Spleen (tissue), 11 donors: Measurements from ENCODE around the gene GSN. TPM values are rescaled to one million over a fixed set of nuclear protein-coding genes. Genes with fewer than 3 reads are reported as not detected.

Experiments used
- DNase-seq: peaks from one replicate; pipeline ENCODE4 v3.0.0-alpha.2; 2020
- H3K27ac ChIP-seq, 8 donors: fragments of 200-600 bp; sonication (generic) in 7 of 8; 1 replicate in 4 of 8; 2 replicates in 4 of 8; pipeline versions ENCODE4 v1.5.0 to v1.8.0; 2016 to 2021; ENCODE audit warnings: inconsistent platforms in 4 of 8, mild to moderate bottlenecking in 4 of 8, moderate library complexity in 1 of 8
- H3K27me3 ChIP-seq, 7 donors: fragments of 200-600 bp; sonication (generic) in 6 of 7; replicated peaks in 1 of 7; 1 replicate in 4 of 7; 2 replicates in 3 of 7; pipeline versions ENCODE4 v1.5.0 to v1.8.0; 2016 to 2021; ENCODE audit warnings: inconsistent platforms in 3 of 7, mild to moderate bottlenecking in 1 of 7
- H3K36me3 ChIP-seq, 6 donors: fragments of 200-600 bp; sonication (generic) in 5 of 6; 1 replicate in 4 of 6; 2 replicates in 2 of 6; pipeline versions ENCODE4 v1.5.0 to v1.8.0; 2016 to 2021; ENCODE audit warnings: inconsistent platforms in 2 of 6
- H3K4me1 ChIP-seq, 6 donors: fragments of 200-600 bp; sonication (generic) in 5 of 6; 1 replicate in 3 of 6; 2 replicates in 3 of 6; pipeline versions ENCODE4 v1.5.0 to v1.8.0; 2016 to 2021; ENCODE audit warnings: inconsistent platforms in 3 of 6
- H3K4me3 ChIP-seq, 8 donors: fragments of 200-600 bp; sonication (generic) in 7 of 8; 1 replicate in 4 of 8; 2 replicates in 4 of 8; pipeline versions ENCODE4 v1.5.0 to v1.8.0; 2016 to 2021; ENCODE audit warnings: inconsistent platforms in 4 of 8, mild to moderate bottlenecking in 4 of 8, moderate library complexity in 2 of 8
- H3K9me3 ChIP-seq, 8 donors: fragments of 200-600 bp; sonication (generic) in 7 of 8; 1 replicate in 4 of 8; 2 replicates in 4 of 8; pipeline versions ENCODE4 v1.5.0 to v1.8.0; 2016 to 2021; ENCODE audit warnings: inconsistent platforms in 4 of 8
- POLR2A ChIP-seq, 3 donors: fragments of 450-650 bp; IDR thresholded peaks; one replicate each; pipeline ENCODE4 v1.5.1; 2017; ENCODE audit warnings: antibody characterized with exemption in 3 of 3, mild to moderate bottlenecking in 1 of 3
- POLR2AphosphoS5 ChIP-seq, 3 donors: sonication (generic); formaldehyde crosslinking; IDR thresholded peaks; one replicate each; pipeline ENCODE4 v1.5.1; 2017; ENCODE audit warnings: antibody characterized with exemption in 3 of 3
- WGBS, 5 donors: extraction: QIAGEN DNeasy Blood & Tissue Kit in 3 of 5; methylation state at CpG; one replicate each; pipeline versions ENCODE4 v1.1.5 to v1.1.7; 2013 to 2018; 5-methylcytosine and 5-hydroxymethylcytosine counted together
- intact Hi-C: fragments of 100-400 bp; cut with DNase I; formaldehyde crosslinking; loops from one replicate; pipeline ENCODE4 v1.15.0; 2023; ENCODE audit warnings: low total_unique reads
- polyA plus RNA-seq, 3 donors: library from polyadenylated mRNA; stranded (reverse); fragments of 200-250 nt; gene quantifications; one replicate each; pipeline ENCODE4 v1.2.1, GENCODE V29; 2013
- total RNA-seq, 7 donors: library from RNA; depleted of rRNA in 3 of 7; stranded (reverse); fragments of >200 nt in 3 of 7; fragmentation: NEBNext Ultra II Directional in 4 of 7; extraction: Animal tissue kit (Norgen Biotek cat#: 25700) in 4 of 7; gene quantifications; one replicate each; pipeline versions ENCODE4 v1.1.0 to v1.2.1, GENCODE V29; 2016 to 2021
- TF ChIP-seq, protein P1 (sequence below), 11 experiments: fragments of 200-600 bp in 7 of 11; fragments of 450-650 bp in 4 of 11; sonication (generic) in 4 of 11; IDR thresholded peaks in 8 of 11; conservative IDR thresholded peaks in 3 of 11; 1 replicate in 7 of 11; 2 replicates in 4 of 11; pipeline versions ENCODE4 v1.4.0 to v1.8.0; 2016 to 2021; ENCODE audit warnings: antibody characterized with exemption in 11 of 11, inconsistent platforms in 4 of 11, mild to moderate bottlenecking in 1 of 11
- donor health status: healthy with polysubstance abuse.
- donor health status: DM: no; HTN: no; CAD: no; lungs with moderate emphysema.
- donor health status: DM: no; HTN: no; CAD: no.
- donor health status: Bipolar disorder and iron deficiency.
- donor health status: healthy.
- donor health status: DM: no; HTN: no; CAD: no.
- donor health status: DM: yes; HTN: yes; CAD: no.

GSN gene
- total and polyA plus RNA-seq, 10 donors = 115 to 432 (median 227) TPM

DNA sequence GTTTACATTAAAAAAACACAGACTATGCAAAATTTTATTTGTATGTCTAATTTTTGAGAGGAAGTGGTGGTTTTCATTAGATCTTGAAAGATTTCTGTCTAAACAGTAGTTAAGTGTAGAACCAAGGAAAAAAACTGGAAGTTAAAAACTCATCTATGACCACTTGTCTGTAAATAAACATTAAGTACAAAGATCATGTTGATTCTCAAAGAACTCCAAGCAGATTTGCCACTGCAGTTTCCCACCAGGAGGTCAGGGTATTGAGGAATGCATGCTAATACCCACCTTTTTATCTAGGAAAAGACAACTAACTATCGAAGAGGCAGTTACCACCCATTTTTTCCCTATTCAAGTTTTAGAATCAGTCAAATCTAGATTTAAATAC lies 100.2 kb downstream of the GSN start:
- H3K36me3 ChIP-seq = peaks cover 0 to 20% (median 0%) of the 10 kb centered on the region in 6 donors
- no peaks in the 10 kb centered on the region for H3K27me3 ChIP-seq
- 32 to 56% (median 43%) methylated on average over 1 of the region's 1 CpG for WGBS, 5 donors
- peaks cover 21 to 93% (median 78%) of the 10 kb centered on the region in 6 donors for H3K4me1 ChIP-seq
- DNase-seq = no peak
- intact Hi-C loops = no loop called here
- peak overlapping the region; percentile 92 to 97 (median 96) for H3K27ac ChIP-seq
- TF ChIP-seq POLR2A (IDR thresholded peaks at IDR 0.05) = no peak
- TF ChIP-seq, protein P1, sequence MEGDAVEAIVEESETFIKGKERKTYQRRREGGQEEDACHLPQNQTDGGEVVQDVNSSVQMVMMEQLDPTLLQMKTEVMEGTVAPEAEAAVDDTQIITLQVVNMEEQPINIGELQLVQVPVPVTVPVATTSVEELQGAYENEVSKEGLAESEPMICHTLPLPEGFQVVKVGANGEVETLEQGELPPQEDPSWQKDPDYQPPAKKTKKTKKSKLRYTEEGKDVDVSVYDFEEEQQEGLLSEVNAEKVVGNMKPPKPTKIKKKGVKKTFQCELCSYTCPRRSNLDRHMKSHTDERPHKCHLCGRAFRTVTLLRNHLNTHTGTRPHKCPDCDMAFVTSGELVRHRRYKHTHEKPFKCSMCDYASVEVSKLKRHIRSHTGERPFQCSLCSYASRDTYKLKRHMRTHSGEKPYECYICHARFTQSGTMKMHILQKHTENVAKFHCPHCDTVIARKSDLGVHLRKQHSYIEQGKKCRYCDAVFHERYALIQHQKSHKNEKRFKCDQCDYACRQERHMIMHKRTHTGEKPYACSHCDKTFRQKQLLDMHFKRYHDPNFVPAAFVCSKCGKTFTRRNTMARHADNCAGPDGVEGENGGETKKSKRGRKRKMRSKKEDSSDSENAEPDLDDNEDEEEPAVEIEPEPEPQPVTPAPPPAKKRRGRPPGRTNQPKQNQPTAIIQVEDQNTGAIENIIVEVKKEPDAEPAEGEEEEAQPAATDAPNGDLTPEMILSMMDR (IDR thresholded peaks at IDR 0.05 in 8 of 11, conservative IDR thresholded peaks at IDR 0.05 in 3 of 11) = no peak
- no peak for TF ChIP-seq POLR2AphosphoS5 (IDR thresholded peaks at IDR 0.05)
- H3K9me3 ChIP-seq = no peaks in the 10 kb centered on the region
- peak overlapping the region; percentile 67 to 94 (median 80) for H3K4me3 ChIP-seq

DNA sequence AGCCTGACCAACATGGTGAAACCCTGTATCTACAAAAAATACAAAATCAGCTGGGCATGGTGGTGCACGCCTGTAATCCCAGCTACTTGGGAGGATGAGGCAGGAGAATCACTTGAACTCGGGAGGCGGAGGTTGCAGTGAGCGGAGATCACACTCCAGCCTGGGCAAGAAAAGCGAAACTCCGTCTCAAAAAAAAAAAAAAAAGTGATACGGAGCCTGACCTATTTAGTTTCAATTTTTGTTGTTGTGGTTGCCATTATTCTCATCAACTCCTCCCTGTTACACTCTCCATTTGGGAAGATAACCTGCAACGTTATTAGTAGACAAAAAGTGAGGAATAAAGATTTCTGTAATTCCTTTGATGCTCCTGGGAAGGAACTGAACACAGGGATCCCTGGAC lies 100.8 kb downstream of the GSN start:
- Histone ChIP-seq H3K4me3 (peak overlapping the region; percentile 67 to 94 (median 80)), H3K27me3 (no peaks in the 10 kb centered on the region), H3K27ac (peak overlapping the region; percentile 92 to 97 (median 96)), H3K4me1 (peaks cover 16 to 93% (median 76%) of the 10 kb centered on the region in 6 donors), H3K36me3 (peaks cover 0 to 20% (median 0%) of the 10 kb centered on the region in 6 donors), H3K9me3 (no peaks in the 10 kb centered on the region)
- TF ChIP-seq POLR2A (IDR thresholded peaks at IDR 0.05) (no peak), POLR2AphosphoS5 (IDR thresholded peaks at IDR 0.05) (peak in 2 of 3 donors; percentile 28 to 29)
- TF ChIP-seq, protein P1 (IDR thresholded peaks at IDR 0.05 in 8 of 11, conservative IDR thresholded peaks at IDR 0.05 in 3 of 11) = no peak
- 15 to 28% (median 18%) methylated on average over 8 of the region's 8 CpGs for WGBS, 5 donors
- DNase-seq = peak; percentile 39
- intact Hi-C loops = no loop called here

DNA sequence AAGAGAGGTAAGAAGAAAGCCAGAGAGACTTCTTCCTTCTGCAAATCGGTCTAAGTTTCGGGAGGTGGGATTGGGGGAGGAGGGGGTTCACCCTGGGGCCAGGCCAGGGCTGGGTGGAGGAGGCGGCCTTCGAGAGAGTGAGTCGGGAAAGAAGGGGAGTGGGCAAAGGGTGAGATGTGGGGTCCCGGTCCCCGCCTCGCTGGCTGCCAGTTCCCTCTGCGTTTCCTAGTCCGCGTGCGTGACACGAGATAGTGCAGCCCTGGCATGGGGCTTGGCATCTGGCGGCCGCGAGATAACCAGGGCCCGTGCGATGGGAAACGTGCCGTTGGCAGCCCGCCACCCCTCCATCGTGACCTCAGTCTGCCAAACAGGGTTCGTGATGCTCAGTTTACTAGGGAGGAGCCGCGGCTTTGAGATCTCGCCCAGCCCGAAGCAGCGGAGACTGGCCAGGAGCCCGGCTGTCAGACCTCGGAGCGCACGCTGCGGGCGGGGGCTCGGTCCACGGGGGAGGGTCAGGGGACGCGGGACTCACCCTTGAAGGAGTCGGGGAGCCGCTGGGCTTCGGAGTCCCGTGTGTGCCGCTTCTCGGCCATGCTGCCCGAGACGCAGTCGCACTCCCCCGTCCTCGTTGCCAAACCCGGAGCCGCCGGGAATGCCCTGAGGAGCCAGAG lies 101.8 kb downstream of the GSN start, which contains the start of gene STOM:
TSS of gene STOM (minus strand) at position 656 of the 671 bp plus-strand sequence. CDS start at position 593, 63 bp downstream.
- H3K4me1 ChIP-seq = peaks cover 10 to 83% (median 66%) of the 10 kb centered on the region in 6 donors
- peak; percentile 98 to 99 (median 99) for TF ChIP-seq POLR2AphosphoS5 (IDR thresholded peaks at IDR 0.05)
- TF ChIP-seq, protein P1 (IDR thresholded peaks at IDR 0.05 in 8 of 11, conservative IDR thresholded peaks at IDR 0.05 in 3 of 11) = no peak
- peak in 2 of 3 donors; percentile 84 to 97 for TF ChIP-seq POLR2A (IDR thresholded peaks at IDR 0.05)
- 0 to 1% (median 1%) methylated on average over 28 to 52 of the region's 52 CpGs for WGBS, 5 donors
- H3K36me3 ChIP-seq = peaks cover 0 to 17% (median 0%) of the 10 kb centered on the region in 6 donors
- H3K27ac ChIP-seq = peak within 1 kb of the TSS; percentile 92 to 97 (median 96)
- intact Hi-C loops = loop anchor here (10.0 kb wide), 1 partner anchor 45 kb away; no protein-coding TSS in a partner anchor
- H3K4me3 ChIP-seq = peak within 1 kb of the TSS; percentile 67 to 94 (median 80)
- H3K9me3 ChIP-seq = no peaks in the 10 kb centered on the region
- no peaks in the 10 kb centered on the region for H3K27me3 ChIP-seq
- no peak for DNase-seq

DNA sequence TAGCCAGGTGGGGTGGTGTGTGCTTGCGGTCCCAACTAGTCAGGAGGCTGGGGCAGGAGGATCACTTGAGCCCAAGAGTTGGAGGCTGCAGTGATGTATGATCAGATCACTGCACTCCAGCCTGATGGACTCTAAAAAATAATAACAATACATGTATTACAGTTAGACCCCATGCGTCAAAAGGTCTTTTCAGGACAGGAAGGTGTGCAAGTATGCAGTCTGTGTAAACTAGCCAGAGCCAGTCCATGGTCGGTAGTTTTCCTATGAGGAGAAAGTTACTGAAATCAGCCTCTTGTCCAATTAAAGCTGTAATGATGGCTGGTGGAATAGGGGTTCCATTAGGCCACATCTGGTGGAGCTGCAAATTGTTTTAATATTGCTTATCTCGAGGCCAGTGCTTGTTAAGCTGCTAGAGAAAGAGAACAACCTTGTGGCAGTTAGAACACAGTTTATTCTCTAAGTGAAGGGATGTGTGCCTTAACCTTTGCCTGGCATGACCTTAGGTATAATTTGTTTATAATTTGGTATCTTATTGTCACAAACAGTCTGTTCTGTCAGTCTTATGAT lies 103.6 kb downstream of the GSN start:
- TF ChIP-seq, protein P1 (IDR thresholded peaks at IDR 0.05 in 8 of 11, conservative IDR thresholded peaks at IDR 0.05 in 3 of 11) = no peak
- no peak for TF ChIP-seq POLR2A (IDR thresholded peaks at IDR 0.05)
- TF ChIP-seq POLR2AphosphoS5 (IDR thresholded peaks at IDR 0.05) = no peak
- 77 to 80% (median 80%) methylated on average over 4 of the region's 4 CpGs for WGBS, 5 donors
- H3K4me3 ChIP-seq = no peak overlapping the region
- no peaks in the 10 kb centered on the region for H3K27me3 ChIP-seq
- peaks cover 0 to 4% (median 0%) of the 10 kb centered on the region in 6 donors for H3K36me3 ChIP-seq
- no peak for DNase-seq
- peaks cover 5 to 70% (median 48%) of the 10 kb centered on the region in 6 donors for H3K4me1 ChIP-seq
- H3K27ac ChIP-seq = peak overlapping the region in 6 of 8 donors; percentile 0 to 97 (median 96)
- intact Hi-C loops = loop anchor here (10.0 kb wide), 1 partner anchor 47 kb away; no protein-coding TSS in a partner anchor
- H3K9me3 ChIP-seq = no peaks in the 10 kb centered on the region
